ENCODE results near the gene MYH14.

- TF ChIP-seq CTCF (IDR thresholded peaks at IDR 0.05) (no peak), POLR2A (IDR thresholded peaks at IDR 0.05) (no peak)
Measured at GRCh38 chr19:50250450-50251136, 47.2 kb downstream of the MYH14 start.
